GM06990 (cell line): ENCODE measurements around the gene CD2BP2.

Experiments used
- DNase-seq: peaks from one replicate; pipeline ENCODE4 v3.0.0-alpha.2; 2011; ENCODE audit not compliant: insufficient read length; ENCODE audit errors: extremely low read depth
- H3K27me3 ChIP-seq: replicated peaks from 2 replicates; pipeline ENCODE4 v1.6.0; 2011; ENCODE audit warnings: low read length; ENCODE audit not compliant: control insufficient read depth, insufficient read depth
- H3K36me3 ChIP-seq: 2 replicates; pipeline ENCODE4 v1.5.1; 2011; ENCODE audit warnings: low read length; ENCODE audit not compliant: control insufficient read depth, insufficient read depth
- H3K4me3 ChIP-seq: replicated peaks from 2 replicates; pipeline ENCODE4 v1.5.1; 2011; ENCODE audit warnings: low read depth, mild to moderate bottlenecking, control low read depth, low read length
- TF ChIP-seq, protein P1 (sequence below): IDR thresholded peaks from 2 replicates; pipeline ENCODE4 v1.5.1; 2011; ENCODE audit warnings: low read length, control low read depth, mild to moderate bottlenecking, inconsistent platforms; ENCODE audit not compliant: insufficient read depth, poor library complexity, severe bottlenecking

The CD2BP2 gene

DNA sequence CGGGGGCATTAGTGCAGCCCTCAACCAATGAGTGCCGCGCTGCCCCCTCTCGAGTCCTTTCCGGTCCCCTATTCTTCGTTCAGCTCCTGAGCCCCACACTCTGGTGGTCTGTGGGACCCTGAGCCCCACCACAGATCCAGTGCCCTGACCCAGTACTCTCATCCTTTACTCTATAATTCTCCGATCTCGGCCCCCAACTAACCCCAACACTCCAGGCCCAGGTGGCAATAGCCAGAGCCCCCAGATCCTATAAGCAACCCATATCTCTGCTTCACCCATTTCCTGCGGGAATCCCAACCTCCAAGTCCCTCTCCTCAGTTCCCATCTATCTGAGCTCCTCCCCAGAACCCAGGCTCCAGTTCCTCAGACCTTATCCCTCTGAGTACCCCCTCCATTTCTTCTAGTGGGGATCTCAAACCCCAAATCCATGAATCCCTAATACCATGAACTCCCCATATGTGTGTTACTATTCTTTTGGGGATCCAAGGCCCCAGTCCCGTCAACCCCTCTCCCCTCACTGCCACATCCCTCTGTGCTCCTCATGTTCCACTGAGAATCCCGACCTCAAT is 16.2 kb upstream of the CD2BP2 start:
- H3K27me3 ChIP-seq: no peaks in the 10 kb centered on the region
- H3K4me3 ChIP-seq: peak overlapping the region; percentile 50
- no peaks in the 10 kb centered on the region; the same call in 1 of the 2 replicates for H3K36me3 ChIP-seq
- no peak for DNase-seq
- TF ChIP-seq, protein P1, sequence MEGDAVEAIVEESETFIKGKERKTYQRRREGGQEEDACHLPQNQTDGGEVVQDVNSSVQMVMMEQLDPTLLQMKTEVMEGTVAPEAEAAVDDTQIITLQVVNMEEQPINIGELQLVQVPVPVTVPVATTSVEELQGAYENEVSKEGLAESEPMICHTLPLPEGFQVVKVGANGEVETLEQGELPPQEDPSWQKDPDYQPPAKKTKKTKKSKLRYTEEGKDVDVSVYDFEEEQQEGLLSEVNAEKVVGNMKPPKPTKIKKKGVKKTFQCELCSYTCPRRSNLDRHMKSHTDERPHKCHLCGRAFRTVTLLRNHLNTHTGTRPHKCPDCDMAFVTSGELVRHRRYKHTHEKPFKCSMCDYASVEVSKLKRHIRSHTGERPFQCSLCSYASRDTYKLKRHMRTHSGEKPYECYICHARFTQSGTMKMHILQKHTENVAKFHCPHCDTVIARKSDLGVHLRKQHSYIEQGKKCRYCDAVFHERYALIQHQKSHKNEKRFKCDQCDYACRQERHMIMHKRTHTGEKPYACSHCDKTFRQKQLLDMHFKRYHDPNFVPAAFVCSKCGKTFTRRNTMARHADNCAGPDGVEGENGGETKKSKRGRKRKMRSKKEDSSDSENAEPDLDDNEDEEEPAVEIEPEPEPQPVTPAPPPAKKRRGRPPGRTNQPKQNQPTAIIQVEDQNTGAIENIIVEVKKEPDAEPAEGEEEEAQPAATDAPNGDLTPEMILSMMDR: peak; percentile 0

- no peaks in the 10 kb centered on the region for H3K27me3 ChIP-seq
- H3K4me3 ChIP-seq: peak within 1 kb of the TSS; percentile 90
- peak; percentile 97 for DNase-seq
- TF ChIP-seq, protein P1: peak; percentile 22
- H3K36me3 ChIP-seq: no peaks in the 10 kb centered on the region; the same call in 1 of the 2 replicates
Measured at GRCh38 chr16:30370456-30371247, 15.5 kb upstream of the CD2BP2 start, which contains the start of gene TBC1D10B. Gene TBC1D10B (minus strand): TSS chr16:30370494. CDS start chr16:30370183, 311 bp downstream.

- H3K4me3 ChIP-seq: peak overlapping the region; percentile 90
- DNase-seq: no peak
- H3K27me3 ChIP-seq: no peaks in the 10 kb centered on the region
- TF ChIP-seq, protein P1: no peak
- H3K36me3 ChIP-seq: peaks cover 3% of the 10 kb centered on the region
Measured at GRCh38 chr16:30369938-30370455, 14.9 kb upstream of the CD2BP2 start.

- peaks cover 8% of the 10 kb centered on the region for H3K36me3 ChIP-seq
- TF ChIP-seq, protein P1: no peak
- DNase-seq: no peak
- peak overlapping the region; percentile 90 for H3K4me3 ChIP-seq
- no peaks in the 10 kb centered on the region for H3K27me3 ChIP-seq
Measured at GRCh38 chr16:30369091-30369937, 14.2 kb upstream of the CD2BP2 start.

GRCh38 chr16:30368792-30369090 is 13.6 kb upstream of the CD2BP2 start:
- Histone ChIP-seq H3K4me3 (peak overlapping the region; percentile 90), H3K36me3 (peaks cover 8% of the 10 kb centered on the region), H3K27me3 (no peaks in the 10 kb centered on the region)
- TF ChIP-seq, protein P1: no peak
- no peak for DNase-seq
